Inflammatory macrophage (primary cell): ENCODE results near the gene RBM28.
"Not testable (repeated sequence)": the region's sequence is repeated elsewhere in the genome, so short reads cannot be mapped to it uniquely, and the experiment has no call there.

Source experiments
- DNase-seq, 2 donors: peaks; one replicate each; pipeline ENCODE4 v3.0.0-alpha.2; 2020 to 2022

Gene RBM28

DNA sequence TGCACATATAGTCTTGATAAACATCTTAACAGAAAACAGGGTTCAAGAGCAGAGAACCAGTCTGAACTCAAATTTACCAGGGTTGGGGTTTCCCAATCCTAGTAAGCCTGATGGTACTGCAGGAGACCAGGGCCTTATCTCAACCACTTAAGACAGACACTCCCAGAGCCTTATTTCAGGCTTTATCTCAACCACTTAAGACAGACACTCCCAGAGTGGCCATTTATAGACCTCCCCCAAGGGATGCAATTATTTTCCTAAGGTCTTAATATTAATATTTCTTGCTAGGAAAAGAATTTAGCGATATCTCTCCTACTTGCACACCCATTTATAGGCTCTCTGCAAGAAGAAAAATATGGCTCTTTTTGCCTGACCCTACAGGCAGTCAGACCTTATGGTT lies 63.3 kb downstream of the RBM28 start:
- not testable (repeated sequence) for DNase-seq

DNA sequence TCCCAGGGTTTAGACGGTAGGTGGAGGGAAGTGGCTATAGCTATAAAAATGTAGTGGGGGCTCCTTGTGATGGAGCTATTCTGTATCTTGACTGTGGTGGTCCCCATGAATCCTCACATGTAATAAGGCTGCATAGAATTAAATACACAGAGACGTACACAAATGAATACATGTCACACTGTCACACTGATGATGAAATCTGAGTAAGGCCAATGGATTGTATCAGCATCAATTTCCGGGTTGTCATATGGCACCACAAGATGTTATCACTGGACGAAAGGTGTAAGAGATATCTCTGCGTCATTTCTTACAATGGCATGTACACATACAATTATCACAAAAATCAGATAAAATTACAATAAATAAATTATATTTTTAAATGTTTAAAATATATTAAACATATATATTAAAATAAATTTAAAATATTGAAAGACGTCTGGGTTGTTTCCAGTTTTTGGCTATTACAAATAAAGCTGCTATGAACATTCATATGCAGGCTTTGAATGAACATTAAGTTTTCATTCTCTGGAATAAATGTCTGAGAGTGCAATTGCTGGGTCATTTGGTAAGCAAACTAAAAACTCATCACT lies 64.5 kb downstream of the RBM28 start:
- no peak for DNase-seq

GRCh38 chr7:128278366-128278765 lies 65.3 kb downstream of the RBM28 start:
- no peak for DNase-seq

DNA sequence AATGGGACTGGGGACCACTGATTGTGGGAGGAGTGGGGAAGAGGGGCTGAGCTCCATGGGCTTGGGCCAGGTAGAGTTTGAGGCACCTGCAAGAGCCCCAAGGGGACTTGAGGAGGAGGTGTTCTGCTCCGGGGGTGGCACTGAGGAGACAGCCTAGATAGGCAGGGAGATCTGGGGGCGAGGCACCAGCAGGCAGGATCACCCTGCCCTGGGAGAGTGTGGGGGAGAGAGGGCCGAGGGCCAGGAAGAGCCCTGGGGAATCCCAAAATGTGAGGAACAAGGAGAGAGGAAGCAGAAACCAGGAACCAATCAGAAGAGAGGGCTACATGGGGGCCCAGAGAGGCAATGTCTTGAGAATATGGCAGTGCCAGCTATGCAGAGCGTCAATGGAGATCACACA lies 68.0 kb downstream of the RBM28 start:
- peak in 1 of 2 donors; percentile 18 for DNase-seq

- DNase-seq: no peak
Observed at GRCh38 chr7:128274884-128275603, 68.7 kb downstream of the RBM28 start.

GRCh38 chr7:128274246-128274883 lies 69.3 kb downstream of the RBM28 start:
- no peak for DNase-seq

DNA sequence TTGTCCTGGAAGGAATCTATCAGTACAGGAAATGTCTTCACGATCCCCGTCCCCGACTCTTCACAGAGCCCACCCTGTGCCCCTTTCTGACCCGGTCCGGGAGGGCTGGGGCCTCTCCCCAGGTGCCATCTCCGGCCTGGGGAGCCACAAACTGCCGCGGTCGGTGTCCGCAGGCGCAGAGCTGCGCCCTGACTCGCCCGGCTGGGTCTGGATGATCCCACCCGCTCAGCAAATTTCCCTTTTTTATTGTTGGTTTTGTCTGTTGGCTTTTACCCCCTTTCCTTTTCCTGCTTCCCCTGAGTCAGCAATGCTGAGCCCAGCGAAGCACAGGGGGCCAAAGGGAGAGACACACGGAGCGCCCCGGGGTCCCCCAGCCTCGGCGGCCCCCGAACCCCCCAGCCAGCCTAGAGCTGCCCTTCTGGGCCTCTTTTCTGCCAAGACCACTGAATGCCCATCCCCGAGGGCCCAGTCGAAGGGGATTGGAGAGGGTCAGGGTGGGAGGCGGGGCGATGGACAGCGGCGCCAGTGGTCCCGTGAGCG lies 71.7 kb downstream of the RBM28 start:
- DNase-seq: no peak

- no peak for DNase-seq
Observed at GRCh38 chr7:128271471-128271941, 72.2 kb downstream of the RBM28 start.

GRCh38 chr7:128270826-128271272 lies 72.9 kb downstream of the RBM28 start:
- no peak for DNase-seq

GRCh38 chr7:128268233-128268632 lies 75.5 kb downstream of the RBM28 start:
- DNase-seq: no peak

DNA sequence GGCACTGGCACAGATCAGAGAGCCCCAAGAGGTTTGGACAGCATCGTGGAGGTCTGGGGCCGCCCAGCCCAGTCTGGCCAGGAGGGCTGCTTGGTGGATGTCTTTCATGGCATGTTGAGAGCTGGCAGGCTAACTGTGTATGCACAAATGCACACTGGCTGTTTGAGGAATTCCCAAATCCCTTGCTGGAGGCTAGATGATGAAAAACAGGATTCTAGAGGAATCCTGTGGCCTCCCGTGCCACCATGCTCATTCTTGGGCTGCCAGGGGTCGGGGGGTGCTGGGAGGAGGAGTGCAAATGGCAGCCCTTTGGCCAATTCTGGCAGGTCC lies 76.1 kb downstream of the RBM28 start:
- DNase-seq: no peak

DNA sequence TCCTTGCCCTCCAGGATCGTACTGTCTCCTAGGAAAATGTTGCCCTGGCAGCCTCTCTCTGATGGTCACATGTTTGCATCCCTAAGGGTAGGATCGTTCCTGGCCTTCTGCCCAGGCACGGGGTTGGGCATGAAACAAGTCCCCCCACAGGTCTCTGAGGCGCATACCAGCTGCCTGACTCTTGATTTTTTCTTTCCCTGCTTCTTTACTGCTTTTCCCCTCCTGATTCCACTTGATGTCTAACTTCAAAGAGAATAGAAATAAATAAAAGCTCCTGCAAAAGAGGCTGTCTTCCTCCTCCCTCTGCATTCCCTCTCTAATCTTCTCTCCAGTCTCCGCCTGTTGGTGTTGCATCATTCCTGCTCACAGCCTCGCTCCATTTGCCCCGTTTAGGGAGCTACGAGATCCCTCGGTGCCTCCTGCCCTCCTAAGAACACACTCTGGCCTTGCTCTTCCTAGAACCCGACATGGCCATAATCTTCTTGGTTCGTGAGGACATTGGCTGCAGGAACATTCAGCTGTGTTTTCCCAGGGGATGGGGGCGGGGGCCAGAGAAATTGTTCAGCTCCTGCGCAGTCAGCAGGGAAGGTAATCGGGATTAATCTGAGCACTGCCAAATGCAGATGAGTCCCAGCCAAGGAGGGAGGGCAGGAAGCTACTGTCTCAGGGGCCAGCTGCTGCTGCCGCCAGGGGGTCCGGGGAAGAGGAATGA lies 76.7 kb downstream of the RBM28 start:
- DNase-seq: no peak

DNA sequence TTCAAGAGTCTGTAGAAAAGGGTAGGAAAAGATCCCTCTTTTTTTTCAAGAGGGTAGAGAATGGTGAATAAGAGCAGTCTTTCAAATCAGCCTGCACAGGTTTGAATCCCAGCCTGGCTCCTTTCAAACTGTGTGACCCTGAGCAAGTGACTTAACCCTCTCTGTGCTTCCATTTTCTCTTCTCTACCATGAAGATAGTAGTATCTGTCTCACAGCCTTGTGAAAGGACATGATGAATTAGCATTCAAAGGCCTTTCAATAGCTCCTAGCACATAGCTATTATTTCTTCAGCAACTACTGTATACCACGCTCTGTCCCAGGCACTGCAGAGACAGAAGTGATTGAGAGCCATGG lies 77.2 kb downstream of the RBM28 start:
- no peak for DNase-seq

GRCh38 chr7:128265906-128266300 lies 77.8 kb downstream of the RBM28 start:
- DNase-seq: no peak

- no peak for DNase-seq
Observed at GRCh38 chr7:128265156-128265905, 78.4 kb downstream of the RBM28 start.

DNA sequence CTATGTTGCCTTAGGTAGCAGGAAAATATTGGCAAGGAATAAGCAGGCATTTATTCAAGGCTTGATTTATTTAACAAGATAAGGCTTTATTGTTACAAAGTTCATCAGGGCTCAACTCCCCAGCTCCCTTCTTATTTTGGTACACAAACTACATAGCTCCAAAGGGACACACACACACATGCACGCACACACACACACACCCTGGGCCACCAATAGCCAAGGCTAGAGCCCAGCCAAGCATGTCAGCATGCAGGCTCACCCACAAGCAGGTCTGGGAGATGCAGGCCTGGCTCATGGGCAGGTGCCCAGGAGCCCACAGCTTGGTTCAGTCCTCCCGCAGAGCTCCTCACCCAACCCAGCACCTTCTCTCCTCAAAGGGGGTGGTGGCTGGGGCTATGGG lies 79.2 kb downstream of the RBM28 start:
- no peak for DNase-seq

GRCh38 chr7:128263420-128263819 lies 80.3 kb downstream of the RBM28 start:
- no peak for DNase-seq

DNA sequence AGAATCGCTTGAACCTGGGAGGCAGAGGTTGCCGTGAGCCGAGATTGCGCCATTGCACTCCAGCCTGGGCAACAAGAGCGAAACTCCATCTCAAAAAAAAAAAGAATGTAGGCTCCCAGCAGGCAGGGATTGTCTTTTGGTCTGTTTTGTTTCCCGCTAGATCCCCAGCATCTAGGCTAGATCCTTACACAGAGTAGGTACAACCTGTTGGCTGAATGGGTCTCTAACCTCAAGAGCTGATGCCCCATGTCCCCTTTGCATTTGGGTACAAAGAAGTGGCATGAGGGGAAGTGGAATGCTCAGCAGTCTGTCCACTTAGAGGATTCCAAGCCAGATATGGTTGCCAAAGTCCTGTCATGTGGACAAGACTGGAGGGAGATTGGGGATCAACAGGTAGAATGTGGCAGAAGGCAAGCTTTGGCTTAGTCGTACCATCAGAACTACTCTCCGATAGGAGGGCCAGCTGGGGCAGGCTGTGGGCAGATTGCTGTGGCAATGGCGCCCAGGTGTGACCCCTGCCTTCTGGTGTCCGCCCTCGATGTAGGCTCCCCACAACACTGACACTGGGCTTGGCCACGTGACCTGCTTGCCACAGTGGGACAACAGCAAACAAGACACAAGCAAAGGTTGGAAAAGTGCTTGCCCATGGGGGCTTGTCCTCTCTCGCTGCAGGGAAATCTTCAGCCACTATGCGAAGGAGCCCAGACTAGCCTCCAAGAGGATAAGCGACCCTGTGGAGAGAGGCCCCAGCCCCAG lies 81.3 kb downstream of the RBM28 start:
- no peak for DNase-seq

- no peak for DNase-seq
Observed at GRCh38 chr7:128260069-128260795, 83.5 kb downstream of the RBM28 start.

DNA sequence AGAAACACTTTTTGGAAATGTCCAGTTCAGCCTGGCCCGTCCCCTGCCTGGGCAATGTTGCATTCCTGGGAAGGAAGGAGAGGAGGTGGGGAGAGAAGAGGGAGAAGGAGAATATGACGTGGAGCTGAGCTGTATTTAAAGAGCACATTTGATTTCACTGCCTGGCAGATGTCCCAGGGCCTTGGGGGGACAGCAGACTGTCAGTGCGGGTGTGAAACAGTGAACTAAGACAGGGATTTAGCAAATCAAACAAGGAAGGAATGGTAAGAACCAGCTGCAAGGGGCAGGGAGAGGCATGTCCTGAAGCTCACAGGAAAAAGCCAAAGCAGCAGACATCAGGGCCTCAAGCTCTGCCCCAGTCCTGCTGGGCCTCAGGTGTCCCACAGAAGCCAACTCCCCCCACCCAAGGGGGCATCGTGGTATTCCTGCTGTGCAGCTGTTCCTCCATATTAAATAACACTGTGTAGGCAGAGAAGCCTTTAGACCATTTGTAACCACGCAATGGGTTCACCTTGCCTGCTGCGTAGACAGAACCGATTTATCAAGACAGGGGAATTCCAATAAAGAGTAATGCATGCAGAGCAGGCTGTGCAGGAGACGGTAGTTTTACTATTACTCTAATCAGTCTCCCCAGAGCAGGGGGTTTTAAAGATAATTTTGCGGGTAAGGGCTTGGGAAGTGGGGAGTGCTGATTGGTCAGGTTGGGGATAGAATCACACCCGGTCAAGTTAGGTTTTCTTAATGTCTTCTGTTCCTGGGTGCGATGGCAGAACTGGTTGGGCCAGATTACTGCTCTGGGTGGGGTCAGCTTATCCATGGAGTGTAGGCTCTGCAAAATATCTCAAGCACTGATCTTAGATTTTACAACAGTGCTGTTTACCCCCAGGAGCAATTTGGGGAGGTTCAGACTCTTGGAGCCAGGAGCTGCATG lies 84.3 kb downstream of the RBM28 start:
- no peak for DNase-seq
